ENCODE data around the gene TMPRSS2.

DNA sequence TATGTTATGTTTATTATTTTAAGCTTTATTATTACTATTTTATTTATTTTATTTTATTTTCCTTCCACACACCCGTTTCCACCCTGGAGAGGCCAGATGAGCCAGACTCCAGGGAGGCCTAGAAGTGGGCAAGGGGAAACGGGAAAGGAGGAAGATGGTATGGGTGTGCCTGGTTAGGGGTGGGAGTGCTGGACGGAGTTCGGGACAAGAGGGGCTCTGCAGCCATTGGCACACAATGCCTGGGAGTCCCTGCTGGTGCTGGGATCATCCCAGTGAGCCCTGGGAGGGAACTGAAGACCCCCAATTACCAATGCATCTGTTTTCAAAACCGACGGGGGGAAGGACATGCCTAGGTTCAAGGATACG, 82.4 kb downstream of the TMPRSS2 start:
- no peak for TF ChIP-seq OSR1 (CRISPR knock-in tag; IDR thresholded peaks at IDR 0.05)
- TF ChIP-seq ZFP30 (CRISPR knock-in tag; IDR thresholded peaks at IDR 0.05), result no peak
- no peak for TF ChIP-seq PATZ1 (CRISPR knock-in tag; IDR thresholded peaks at IDR 0.05; ENCODE audit: borderline replicate concordance)
- TF ChIP-seq ARNTL (CRISPR knock-in tag; IDR thresholded peaks at IDR 0.05; ENCODE audit: borderline replicate concordance, low read depth), result no peak
- TF ChIP-seq ZC3H10 (CRISPR knock-in tag; IDR thresholded peaks at IDR 0.05), result no peak
- TF ChIP-seq, protein P1, sequence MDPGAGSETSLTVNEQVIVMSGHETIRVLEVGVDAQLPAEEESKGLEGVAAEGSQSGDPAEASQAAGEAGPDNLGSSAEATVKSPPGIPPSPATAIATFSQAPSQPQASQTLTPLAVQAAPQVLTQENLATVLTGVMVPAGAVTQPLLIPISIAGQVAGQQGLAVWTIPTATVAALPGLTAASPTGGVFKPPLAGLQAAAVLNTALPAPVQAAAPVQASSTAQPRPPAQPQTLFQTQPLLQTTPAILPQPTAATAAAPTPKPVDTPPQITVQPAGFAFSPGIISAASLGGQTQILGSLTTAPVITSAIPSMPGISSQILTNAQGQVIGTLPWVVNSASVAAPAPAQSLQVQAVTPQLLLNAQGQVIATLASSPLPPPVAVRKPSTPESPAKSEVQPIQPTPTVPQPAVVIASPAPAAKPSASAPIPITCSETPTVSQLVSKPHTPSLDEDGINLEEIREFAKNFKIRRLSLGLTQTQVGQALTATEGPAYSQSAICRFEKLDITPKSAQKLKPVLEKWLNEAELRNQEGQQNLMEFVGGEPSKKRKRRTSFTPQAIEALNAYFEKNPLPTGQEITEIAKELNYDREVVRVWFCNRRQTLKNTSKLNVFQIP (CRISPR knock-in tag; IDR thresholded peaks at IDR 0.05; ENCODE audit: borderline replicate concordance, low read depth), result no peak
- TF ChIP-seq ZNF8 (CRISPR knock-in tag; IDR thresholded peaks at IDR 0.05), result no peak
- TF ChIP-seq BACH2 (CRISPR knock-in tag; IDR thresholded peaks at IDR 0.05; ENCODE audit: borderline replicate concordance), result no peak
- TF ChIP-seq ESRRG (CRISPR knock-in tag; IDR thresholded peaks at IDR 0.05), result no peak
- TF ChIP-seq, protein P2, sequence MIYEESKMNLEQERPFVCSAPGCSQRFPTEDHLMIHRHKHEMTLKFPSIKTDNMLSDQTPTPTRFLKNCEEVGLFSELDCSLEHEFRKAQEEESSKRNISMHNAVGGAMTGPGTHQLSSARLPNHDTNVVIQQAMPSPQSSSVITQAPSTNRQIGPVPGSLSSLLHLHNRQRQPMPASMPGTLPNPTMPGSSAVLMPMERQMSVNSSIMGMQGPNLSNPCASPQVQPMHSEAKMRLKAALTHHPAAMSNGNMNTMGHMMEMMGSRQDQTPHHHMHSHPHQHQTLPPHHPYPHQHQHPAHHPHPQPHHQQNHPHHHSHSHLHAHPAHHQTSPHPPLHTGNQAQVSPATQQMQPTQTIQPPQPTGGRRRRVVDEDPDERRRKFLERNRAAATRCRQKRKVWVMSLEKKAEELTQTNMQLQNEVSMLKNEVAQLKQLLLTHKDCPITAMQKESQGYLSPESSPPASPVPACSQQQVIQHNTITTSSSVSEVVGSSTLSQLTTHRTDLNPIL (CRISPR knock-in tag; IDR thresholded peaks at IDR 0.05; ENCODE audit: low read depth), result no peak
- TF ChIP-seq SNAI2 (CRISPR knock-in tag; IDR thresholded peaks at IDR 0.05), result no peak
- TF ChIP-seq RARB (CRISPR knock-in tag; IDR thresholded peaks at IDR 0.05), result no peak
- TF ChIP-seq CSRNP3 (CRISPR knock-in tag; IDR thresholded peaks at IDR 0.05), result no peak
- TF ChIP-seq TOX (CRISPR knock-in tag; IDR thresholded peaks at IDR 0.05; ENCODE audit: borderline replicate concordance), result no peak

Measured in SK-N-SH treated with all-trans-retinoic acid at 6 μM for 48 hours (cell line).